Measurements from ENCODE around the gene ZNF692.
A peak's percentile ranks its signal among the peaks of the same experiment; 100 is the strongest.

Gene ZNF692

DNA sequence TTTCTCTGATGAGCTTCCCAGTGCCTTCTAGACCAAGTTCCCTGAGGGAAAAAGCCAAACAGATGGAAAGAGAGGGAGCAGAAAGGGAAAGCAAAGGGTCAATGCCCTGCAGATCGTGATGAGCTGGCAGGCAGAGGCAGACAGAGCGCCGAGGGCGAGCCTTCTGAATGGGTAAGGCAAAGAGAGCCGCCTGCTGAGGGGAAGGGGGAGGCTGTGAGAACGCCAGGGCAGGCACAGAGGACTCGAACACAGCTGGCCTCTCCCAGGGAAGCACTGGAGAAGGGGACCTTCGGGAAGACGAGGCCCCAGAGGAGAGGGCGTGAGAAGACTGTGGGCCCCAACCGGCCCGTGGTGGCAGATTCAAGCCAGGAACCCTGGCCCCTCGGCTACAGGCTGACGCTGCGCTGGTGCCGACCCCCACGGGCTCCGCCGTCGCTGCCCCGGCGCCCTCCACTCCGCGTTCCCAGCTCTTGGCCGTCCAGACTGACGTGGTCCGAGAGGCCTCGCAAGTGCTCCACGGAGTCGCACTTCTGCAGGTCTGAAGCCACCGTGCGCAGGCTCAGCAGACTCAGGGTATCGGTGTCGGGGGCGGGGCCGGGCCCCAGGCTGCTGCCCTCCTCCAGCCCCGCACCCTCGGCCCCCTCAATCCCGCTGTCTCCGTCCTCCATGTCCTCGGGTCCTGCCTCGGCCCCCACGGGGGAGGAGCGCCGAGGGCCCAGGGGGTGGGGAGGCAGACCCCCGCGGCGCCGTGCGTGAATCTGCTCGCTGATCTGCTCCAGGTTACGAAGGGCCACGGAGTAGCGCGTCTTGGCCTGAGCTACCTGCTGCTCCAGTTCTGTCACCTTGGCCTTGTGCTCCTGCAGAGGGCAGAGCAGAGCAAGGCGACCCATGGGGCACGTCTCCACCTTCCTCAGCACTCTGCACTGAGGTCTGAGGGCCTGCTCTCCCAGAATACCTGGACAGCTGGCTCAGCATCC, 47.1 kb downstream of the ZNF692 start:
- Histone ChIP-seq H3K4me1 (no peaks in the 10 kb centered on the region), H3K36me3 (peaks cover 39% of the 10 kb centered on the region), H3K27me3 (no peaks in the 10 kb centered on the region), H3K4me3 (ENCODE audit: low read depth, low read length) (no peak overlapping the region), H3K9me3 (no peaks in the 10 kb centered on the region)
- 0 out of 2 replicates have a peak, but pooled peaks have one; percentile 17 for TF ChIP-seq CTCF (IDR thresholded peaks at IDR 0.05; ENCODE audit: low read depth, low read length)
- no peak for DNase-seq

- no peak for TF ChIP-seq CTCF (IDR thresholded peaks at IDR 0.05; ENCODE audit: low read depth, low read length)
- Histone ChIP-seq H3K9me3 (no peaks in the 10 kb centered on the region), H3K4me1 (no peaks in the 10 kb centered on the region), H3K36me3 (peaks cover 31% of the 10 kb centered on the region), H3K27me3 (no peaks in the 10 kb centered on the region), H3K4me3 (ENCODE audit: low read depth, low read length) (no peak overlapping the region)
- no peak for DNase-seq
Observed at GRCh38 chr1:248810727-248811513, 48.0 kb downstream of the ZNF692 start.

DNA sequence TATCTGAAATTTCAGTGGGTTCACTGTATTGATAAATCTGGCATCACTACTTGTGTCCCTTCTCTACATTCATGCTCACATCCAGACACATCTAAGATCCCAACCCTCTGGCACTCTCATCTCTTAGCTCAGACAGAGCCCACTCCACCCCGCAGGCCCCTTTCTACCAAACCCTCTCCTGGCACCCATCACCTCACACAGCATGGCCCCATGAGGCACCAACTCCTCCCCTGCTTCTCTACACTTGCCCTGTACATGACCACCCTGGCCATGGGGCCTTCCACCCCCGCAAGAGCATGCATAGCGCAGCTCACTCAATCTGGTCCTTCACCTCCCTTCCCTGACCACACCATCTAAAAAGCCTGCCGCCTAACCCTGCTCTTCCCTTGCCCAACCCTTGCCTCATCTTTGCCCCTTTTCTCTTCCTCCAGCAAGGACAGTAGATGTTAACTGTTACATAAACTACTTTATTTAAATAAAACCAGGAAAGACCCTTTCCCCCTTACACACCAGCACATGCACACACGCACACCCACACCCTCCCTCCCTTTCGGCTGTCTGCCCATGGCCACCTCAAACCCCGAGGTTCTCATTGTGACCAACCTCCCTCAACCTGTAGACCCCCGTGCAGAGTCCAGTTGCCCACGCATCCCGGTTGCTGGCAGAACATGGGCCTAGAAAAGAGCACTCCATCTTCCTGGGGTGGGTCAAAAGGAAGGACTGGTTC, 48.7 kb downstream of the ZNF692 start:
- peaks cover 23% of the 10 kb centered on the region for H3K36me3 ChIP-seq
- H3K4me1 ChIP-seq, result no peaks in the 10 kb centered on the region
- no peak for TF ChIP-seq CTCF (IDR thresholded peaks at IDR 0.05; ENCODE audit: low read depth, low read length)
- no peaks in the 10 kb centered on the region for H3K9me3 ChIP-seq
- H3K4me3 ChIP-seq (ENCODE audit: low read depth, low read length), result no peak overlapping the region
- no peaks in the 10 kb centered on the region for H3K27me3 ChIP-seq
- DNase-seq, result no peak

- DNase-seq, result no peak
- peaks cover 10% of the 10 kb centered on the region for H3K36me3 ChIP-seq
- H3K27me3 ChIP-seq, result no peaks in the 10 kb centered on the region
- H3K4me1 ChIP-seq, result no peaks in the 10 kb centered on the region
- H3K9me3 ChIP-seq, result no peaks in the 10 kb centered on the region
- TF ChIP-seq CTCF (IDR thresholded peaks at IDR 0.05; ENCODE audit: low read depth, low read length), result no peak
- no peak overlapping the region for H3K4me3 ChIP-seq (ENCODE audit: low read depth, low read length)
Observed at GRCh38 chr1:248808876-248809275, 50.0 kb downstream of the ZNF692 start.

GRCh38 chr1:248807067-248807737, 51.7 kb downstream of the ZNF692 start:
- TF ChIP-seq CTCF (IDR thresholded peaks at IDR 0.05; ENCODE audit: low read depth, low read length), result peak; percentile 97
- Histone ChIP-seq H3K9me3 (no peaks in the 10 kb centered on the region), H3K4me3 (ENCODE audit: low read depth, low read length) (no peak overlapping the region), H3K27me3 (peaks cover 1% of the 10 kb centered on the region; the same call in 1 of the 2 replicates), H3K4me1 (no peaks in the 10 kb centered on the region), H3K36me3 (no peaks in the 10 kb centered on the region)
- peak; percentile 76 for DNase-seq

All from BE2C (cell line).